Measurements from ENCODE around the gene GPR152.

GPR152 gene

DNA sequence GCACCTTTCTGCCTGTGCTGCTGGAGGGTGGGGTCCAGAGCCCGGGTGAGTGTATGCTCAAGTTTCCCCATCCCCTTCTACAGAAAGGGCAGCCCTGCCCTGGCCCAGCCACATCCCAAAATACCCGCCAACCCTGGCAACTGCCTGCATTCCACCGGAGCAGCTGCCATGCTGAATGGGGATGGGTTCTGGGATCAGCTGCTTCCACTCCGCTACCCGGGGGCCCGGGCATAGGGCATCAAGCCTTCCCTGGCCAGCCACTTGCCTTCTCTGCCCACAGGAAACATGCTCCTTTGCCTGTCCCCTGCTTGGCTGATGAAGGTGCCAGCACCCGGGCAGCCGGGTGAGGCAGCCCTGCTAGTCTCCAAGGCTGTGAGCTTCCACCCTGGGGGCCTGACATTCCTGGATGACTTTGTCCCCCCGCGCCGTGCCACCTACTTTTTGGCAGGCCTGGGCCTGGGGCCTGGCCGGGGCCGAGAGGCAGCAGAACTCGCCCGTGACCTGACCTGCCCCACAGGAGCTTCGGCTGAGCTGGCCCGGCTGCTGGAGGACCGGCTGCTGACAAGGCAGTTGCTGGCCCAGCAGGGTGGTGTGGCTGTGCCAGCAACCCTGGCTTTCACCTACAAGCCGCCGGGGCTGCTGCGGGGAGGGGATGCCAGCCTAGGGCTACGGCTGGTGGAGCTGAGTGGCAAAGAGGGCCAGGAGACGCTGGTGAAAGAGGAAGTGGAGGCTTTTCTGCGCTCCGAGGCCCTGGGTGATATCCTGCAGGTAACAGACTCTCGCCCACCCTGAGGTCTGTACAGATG, 33.9 kb downstream of the GPR152 start:
- DNase-seq (ENCODE audit: low read depth), result no peak
- TF ChIP-seq, protein P1, sequence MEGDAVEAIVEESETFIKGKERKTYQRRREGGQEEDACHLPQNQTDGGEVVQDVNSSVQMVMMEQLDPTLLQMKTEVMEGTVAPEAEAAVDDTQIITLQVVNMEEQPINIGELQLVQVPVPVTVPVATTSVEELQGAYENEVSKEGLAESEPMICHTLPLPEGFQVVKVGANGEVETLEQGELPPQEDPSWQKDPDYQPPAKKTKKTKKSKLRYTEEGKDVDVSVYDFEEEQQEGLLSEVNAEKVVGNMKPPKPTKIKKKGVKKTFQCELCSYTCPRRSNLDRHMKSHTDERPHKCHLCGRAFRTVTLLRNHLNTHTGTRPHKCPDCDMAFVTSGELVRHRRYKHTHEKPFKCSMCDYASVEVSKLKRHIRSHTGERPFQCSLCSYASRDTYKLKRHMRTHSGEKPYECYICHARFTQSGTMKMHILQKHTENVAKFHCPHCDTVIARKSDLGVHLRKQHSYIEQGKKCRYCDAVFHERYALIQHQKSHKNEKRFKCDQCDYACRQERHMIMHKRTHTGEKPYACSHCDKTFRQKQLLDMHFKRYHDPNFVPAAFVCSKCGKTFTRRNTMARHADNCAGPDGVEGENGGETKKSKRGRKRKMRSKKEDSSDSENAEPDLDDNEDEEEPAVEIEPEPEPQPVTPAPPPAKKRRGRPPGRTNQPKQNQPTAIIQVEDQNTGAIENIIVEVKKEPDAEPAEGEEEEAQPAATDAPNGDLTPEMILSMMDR (IDR thresholded peaks at IDR 0.05; ENCODE audit: low read length, missing control alignments), result no peak
- no peak overlapping the region for H3K4me3 ChIP-seq (replicated peaks; ENCODE audit: low read depth, low read length)

GRCh38 chr11:67417425-67417824, 35.1 kb downstream of the GPR152 start:
- H3K4me3 ChIP-seq (replicated peaks; ENCODE audit: low read depth, low read length), result no peak overlapping the region

GRCh38 chr11:67416416-67417335, 35.9 kb downstream of the GPR152 start:
- no peak overlapping the region for H3K4me3 ChIP-seq (replicated peaks; ENCODE audit: low read depth, low read length)
- DNase-seq (ENCODE audit: low read depth), result peak; percentile 41
- TF ChIP-seq, protein P1 (IDR thresholded peaks at IDR 0.05; ENCODE audit: low read length, missing control alignments), result no peak

More at GRCh38 chr11:67417425-67417824, 35.1 kb downstream of the GPR152 start:
- DNase-seq (ENCODE audit: low read depth), result no peak
- TF ChIP-seq, protein P1 (IDR thresholded peaks at IDR 0.05; ENCODE audit: low read length, missing control alignments), result no peak

DNA sequence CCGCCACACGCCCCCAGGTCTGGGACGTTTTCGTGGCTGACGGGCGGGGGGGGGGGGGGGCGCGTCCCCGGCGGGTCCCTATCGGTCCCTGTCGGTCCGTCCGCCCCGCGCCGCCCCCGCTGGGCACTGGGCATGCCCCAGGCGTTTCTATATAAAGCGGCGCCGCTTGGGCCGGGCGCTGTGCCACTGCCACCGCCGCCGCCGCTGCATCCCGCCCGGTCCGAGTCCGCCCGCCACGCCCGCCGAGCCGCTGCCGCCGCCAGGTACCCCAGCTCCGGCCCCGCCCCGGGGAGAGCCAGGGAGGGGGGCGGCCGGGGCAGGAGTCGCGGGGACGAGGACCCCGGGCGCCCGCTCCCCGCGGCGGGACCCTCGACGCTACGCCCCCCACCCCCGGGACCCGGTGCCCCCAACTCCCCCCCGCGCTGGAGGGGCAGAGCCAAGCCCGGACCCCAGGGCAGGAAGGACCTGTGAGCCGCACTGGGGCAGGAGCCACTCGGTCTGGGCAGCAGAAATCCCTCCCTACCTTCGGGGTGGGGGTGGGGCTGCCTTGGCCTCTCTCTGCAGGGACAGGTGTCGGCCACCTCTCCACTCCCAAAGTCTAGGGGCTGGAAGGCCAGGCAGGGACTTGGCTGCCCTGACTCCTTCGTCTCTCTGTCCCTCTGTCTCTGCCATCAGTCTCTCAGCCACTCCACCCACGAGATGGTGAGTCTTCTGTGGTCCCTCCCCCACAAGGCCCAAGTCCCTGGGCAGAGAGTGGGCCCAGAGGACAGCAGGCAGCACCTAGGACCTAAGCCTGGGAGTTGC, 36.8 kb downstream of the GPR152 start, which contains the start of gene CARNS1:
Gene CARNS1 (plus strand): TSS at position 178 of the 804 bp plus-strand sequence. CDS start 522 bp downstream, at position 700.
- H3K4me3 ChIP-seq (replicated peaks; ENCODE audit: low read depth, low read length), result peak within 1 kb of the TSS; percentile 14
- TF ChIP-seq, protein P1 (IDR thresholded peaks at IDR 0.05; ENCODE audit: low read length, missing control alignments), result no peak
- DNase-seq (ENCODE audit: low read depth), result no peak

- TF ChIP-seq, protein P1 (IDR thresholded peaks at IDR 0.05; ENCODE audit: low read length, missing control alignments), result no peak
- DNase-seq (ENCODE audit: low read depth), result no peak
- no peak overlapping the region for H3K4me3 ChIP-seq (replicated peaks; ENCODE audit: low read depth, low read length)
Observed at GRCh38 chr11:67413266-67413849, 39.2 kb downstream of the GPR152 start.

Measured in fibroblast of pulmonary artery (primary cell).